Testis (tissue), 3 donors: ENCODE data around the gene SLC4A4. TPM values are rescaled to one million over a fixed set of nuclear protein-coding genes. Genes with fewer than 3 reads are reported as not detected.

Experiments used
- DNase-seq: peaks from one replicate; pipeline ENCODE4 v3.0.0-alpha.2; 2019
- H3K27ac ChIP-seq, 2 donors: fragments of 200-600 bp; sonication (generic); one replicate each; pipeline ENCODE4 v1.5.1; 2019
- H3K27me3 ChIP-seq: fragments of 200-600 bp; sonication (generic); one replicate; pipeline ENCODE4 v1.5.1; 2019
- H3K36me3 ChIP-seq: fragments of 200-600 bp; sonication (generic); one replicate; pipeline ENCODE4 v1.5.1; 2017; ENCODE audit warnings: low read depth; ENCODE audit errors: missing control alignments
- H3K4me1 ChIP-seq: fragments of 200-600 bp; sonication (generic); one replicate; pipeline ENCODE4 v1.5.1; 2019
- H3K4me3 ChIP-seq, 2 donors: fragments of 200-600 bp; sonication (generic); one replicate each; pipeline ENCODE4 v1.5.1; 2017 to 2019
- H3K9me3 ChIP-seq: fragments of 200-600 bp; sonication (generic); one replicate; pipeline ENCODE4 v1.5.1; 2017
- CTCF ChIP-seq, 3 experiments: fragments of 450-650 bp in 2 of 3; fragments of 200-600 bp in 1 of 3; sonication (generic) in 1 of 3; IDR thresholded peaks; one replicate each; pipeline ENCODE4 v1.5.1; 2016 to 2019; ENCODE audit warnings: antibody characterized with exemption in 3 of 3, mild to moderate bottlenecking in 2 of 3, moderate library complexity in 1 of 3
- POLR2A ChIP-seq: fragments of 450-650 bp; IDR thresholded peaks from one replicate; pipeline ENCODE4 v1.6.1; 2017; ENCODE audit warnings: antibody characterized with exemption, mild to moderate bottlenecking, moderate library complexity
- WGBS, 2 donors: methylation state at CpG; one replicate each; pipeline ENCODE4 v1.1.5; 2018; 5-methylcytosine and 5-hydroxymethylcytosine counted together
- intact Hi-C: fragments of 100-400 bp; cut with DNase I; formaldehyde crosslinking; loops from one replicate; pipeline ENCODE4 v1.15.1; 2023; ENCODE audit warnings: low total_unique reads
- polyA plus RNA-seq: library from polyadenylated mRNA; stranded (reverse); fragments of 350-450 nt; fragmentation: Illumina TruSeq; extraction: RNeasy Lipid Tissue Mini Kit (QIAGEN cat#74804); gene quantifications from one replicate; pipeline ENCODE4 v1.2.3, GENCODE V29; 2014; ENCODE audit warnings: low read depth, low replicate concordance; ENCODE audit not compliant: insufficient read depth
- total RNA-seq, 2 donors: library from RNA; depleted of rRNA; stranded (reverse); fragments of >200 nt; gene quantifications; one replicate each; pipeline ENCODE4 v1.2.3, GENCODE V29; 2016

SLC4A4 gene
- total and polyA plus RNA-seq, 3 donors from 2014 or later, result 1.7 to 2.9 (median 2.2) TPM

- intact Hi-C loops, result no loop called here
- Histone ChIP-seq H3K36me3 (no peaks in the 10 kb centered on the region), H3K27me3 (no peaks in the 10 kb centered on the region), H3K4me3 (no peak overlapping the region), H3K4me1 (no peaks in the 10 kb centered on the region), H3K9me3 (no peaks in the 10 kb centered on the region), H3K27ac (no peak overlapping the region)
- 86 to 95% methylated on average over 3 of the region's 3 CpGs for WGBS, 2 donors
- DNase-seq, result no peak
- no peak for TF ChIP-seq CTCF (IDR thresholded peaks at IDR 0.05)
- TF ChIP-seq POLR2A, result no peak
Observed at GRCh38 chr4:71366766-71367165, 27.9 kb downstream of the SLC4A4 start.

DNA sequence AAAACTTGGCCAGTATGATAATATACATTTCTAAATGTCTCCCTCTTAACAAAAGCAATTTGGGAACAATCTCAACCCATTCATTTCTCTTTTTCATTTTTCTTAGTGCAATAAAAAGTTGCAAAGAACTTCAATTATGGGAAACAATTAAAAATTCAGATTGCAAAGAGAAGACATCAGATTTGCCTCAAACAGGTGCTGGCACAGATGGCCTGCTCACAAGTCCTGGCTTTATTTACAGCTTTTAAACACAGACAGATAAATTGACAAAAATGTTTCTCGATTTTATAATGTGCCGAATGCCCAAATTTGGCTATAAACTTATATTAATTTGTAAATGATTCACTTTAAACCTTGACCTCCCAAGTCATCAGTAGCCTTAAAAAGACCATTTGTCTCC lies 28.7 kb downstream of the SLC4A4 start:
- Histone ChIP-seq H3K4me3 (no peak overlapping the region), H3K4me1 (no peaks in the 10 kb centered on the region), H3K9me3 (no peaks in the 10 kb centered on the region), H3K27me3 (no peaks in the 10 kb centered on the region), H3K36me3 (no peaks in the 10 kb centered on the region), H3K27ac (no peak overlapping the region)
- intact Hi-C loops, result no loop called here
- TF ChIP-seq POLR2A (no peak), CTCF (IDR thresholded peaks at IDR 0.05) (no peak)
- DNase-seq, result no peak
- 78 to 87% methylated on average over 2 of the region's 2 CpGs for WGBS, 2 donors

GRCh38 chr4:71368906-71369305 lies 30.1 kb downstream of the SLC4A4 start:
- DNase-seq, result no peak
- H3K4me1 ChIP-seq, result no peaks in the 10 kb centered on the region
- H3K9me3 ChIP-seq, result no peaks in the 10 kb centered on the region
- H3K27me3 ChIP-seq, result no peaks in the 10 kb centered on the region
- intact Hi-C loops, result no loop called here
- H3K27ac ChIP-seq, result no peak overlapping the region
- 93 to 95% methylated on average over 12 of the region's 12 CpGs for WGBS, 2 donors
- no peaks in the 10 kb centered on the region for H3K36me3 ChIP-seq
- TF ChIP-seq POLR2A, result no peak
- no peak for TF ChIP-seq CTCF (IDR thresholded peaks at IDR 0.05)
- H3K4me3 ChIP-seq, result no peak overlapping the region

- no peak for TF ChIP-seq POLR2A
- TF ChIP-seq CTCF (IDR thresholded peaks at IDR 0.05), result no peak
- Histone ChIP-seq H3K4me3 (no peak overlapping the region), H3K4me1 (no peaks in the 10 kb centered on the region), H3K9me3 (no peaks in the 10 kb centered on the region), H3K27ac (no peak overlapping the region), H3K27me3 (no peaks in the 10 kb centered on the region), H3K36me3 (no peaks in the 10 kb centered on the region)
- no peak for DNase-seq
- intact Hi-C loops, result no loop called here
Observed at GRCh38 chr4:71369536-71369935, 30.7 kb downstream of the SLC4A4 start.

GRCh38 chr4:71375494-71375893 lies 36.7 kb downstream of the SLC4A4 start:
- H3K4me3 ChIP-seq, result no peak overlapping the region
- H3K9me3 ChIP-seq, result no peaks in the 10 kb centered on the region
- no peaks in the 10 kb centered on the region for H3K36me3 ChIP-seq
- WGBS, 2 donors, result 91 to 96% methylated on average over 2 of the region's 2 CpGs
- TF ChIP-seq POLR2A (no peak), CTCF (IDR thresholded peaks at IDR 0.05) (no peak)
- H3K4me1 ChIP-seq, result no peaks in the 10 kb centered on the region
- DNase-seq, result no peak
- no peak overlapping the region for H3K27ac ChIP-seq
- intact Hi-C loops, result no loop called here
- H3K27me3 ChIP-seq, result no peaks in the 10 kb centered on the region
